Measurements from ENCODE around the gene ANKRD24. TPM values are rescaled to one million over a fixed set of nuclear protein-coding genes. Genes with fewer than 3 reads are reported as not detected.

ANKRD24 gene
- total and polyA plus RNA-seq, 2 donors (not counting 3 experiments of a cell fraction or from before 2014, with no cell fraction given): 0.07 to 0.27 TPM

- no TSS peak for BruUV-seq (replicated peaks)
- H3K9me1 ChIP-seq (replicated peaks; ENCODE audit: control insufficient read depth, extremely low read depth, insufficient read depth, low read length): no peaks in the 10 kb centered on the region
- H4K20me1 ChIP-seq (replicated peaks; ENCODE audit: control insufficient read depth, extremely low read depth, insufficient read depth, low read length): no peaks in the 10 kb centered on the region
- H3K4me1 ChIP-seq (ENCODE audit: control insufficient read depth, extremely low read depth, insufficient read depth, low read length): no peaks in the 10 kb centered on the region
- H3K36me3 ChIP-seq (ENCODE audit: control insufficient read depth in 2 of 2, extremely low read depth in 1 of 2, insufficient read depth in 2 of 2, low read length in 2 of 2): no peaks in the 10 kb centered on the region
- no peaks in the 10 kb centered on the region for H3K9me3 ChIP-seq (replicated peaks; ENCODE audit: control insufficient read depth, insufficient read depth, low read length)
- no peak overlapping the region for H2AFZ ChIP-seq (ENCODE audit: low read depth, low read length)
- no peak overlapping the region for H3K9ac ChIP-seq (replicated peaks; ENCODE audit: extremely low read depth, insufficient read depth, low read length)
- TF ChIP-seq FOS (IDR thresholded peaks at IDR 0.05; ENCODE audit: borderline replicate concordance, insufficient read depth, low read length): no peak
- TF ChIP-seq GATA2 (IDR thresholded peaks at IDR 0.05; ENCODE audit: insufficient read depth, insufficient read length, low read depth, low read length): no peak
- TF ChIP-seq EZH2 (IDR thresholded peaks at IDR 0.05; ENCODE audit: borderline replicate concordance, low read depth, low read length, severe bottlenecking): no peak
- no peak for TF ChIP-seq MYC (IDR thresholded peaks at IDR 0.05; ENCODE audit: low read depth, low read length)
- TF ChIP-seq JUN (IDR thresholded peaks at IDR 0.05; ENCODE audit: borderline replicate concordance, insufficient read depth, insufficient read length, low read depth): no peak
- TF ChIP-seq MAX (IDR thresholded peaks at IDR 0.05; ENCODE audit: insufficient read depth, insufficient read length): no peak
- TF ChIP-seq CTCF (IDR thresholded peaks at IDR 0.05; ENCODE audit: extremely low read depth in 1 of 2, insufficient read depth in 1 of 2, low read depth in 1 of 2, low read length in 2 of 2): no peak
- no peak for TF ChIP-seq POLR2AphosphoS5 (IDR thresholded peaks at IDR 0.05; ENCODE audit: insufficient read depth, low read depth, low read length)
- TF ChIP-seq POLR2A (IDR thresholded peaks at IDR 0.05; ENCODE audit: low read depth, low read length): no peak
- POLR2A ChIA-PET: interaction anchor here (1.4 kb wide), 1 partner anchor 216 kb away, joined by 4 read pairs; the partner anchor contains the start of gene EEF2
- no peak overlapping the region for H3K4me2 ChIP-seq (ENCODE audit: insufficient read depth, low read length)
- CTCF ChIA-PET: interaction anchor here (1.2 to 4.2 kb wide), 6 partner anchors 12 to 216 kb away, joined by 5 to 36 read pairs (median 10); partner anchors contain the start of gene EEF2
- H3K4me3 ChIP-seq (replicated peaks in 1 of 3; ENCODE audit: insufficient read depth in 1 of 3, low read depth in 1 of 3, low read length in 3 of 3): no peak overlapping the region
- no peak overlapping the region for H3K27ac ChIP-seq (ENCODE audit: insufficient read depth, low read depth, low read length)
- intact Hi-C loops (cut with micrococcal nuclease) (no loop called here), dilution Hi-C loops (cut with MboI; ENCODE audit: extremely low pct_ligation_motif_present, low sequenced_read_pairs) (no loop called here)
- FAIRE-seq (no peak), DNase-seq (ENCODE audit: low read depth, low spot score) (no peak)
- no peaks in the 10 kb centered on the region for H3K79me2 ChIP-seq (ENCODE audit: control insufficient read depth, insufficient read depth, low read length)
- peaks cover 6 to 12% of the 10 kb centered on the region in 2 experiments for H3K27me3 ChIP-seq (ENCODE audit: control insufficient read depth in 2 of 2, insufficient read depth in 2 of 2, low read length in 2 of 2)
Observed at GRCh38 chr19:4200940-4201542, 18.6 kb downstream of the ANKRD24 start.
